Thyroid gland (tissue), 4 donors: ENCODE measurements around the gene IGF1. TPM values are rescaled to one million over a fixed set of nuclear protein-coding genes. Genes with fewer than 3 reads are reported as not detected.

ENCODE experiments used
- DNase-seq, 2 donors: peaks; one replicate each; pipeline ENCODE4 v3.0.0-alpha.2; 2019
- H3K27ac ChIP-seq, 3 donors: fragments of 200-600 bp; sonication (generic); 1 replicate in 2 of 3; 2 replicates in 1 of 3; pipeline ENCODE4 v1.5.1; 2016 to 2019; ENCODE audit warnings: mild to moderate bottlenecking in 1 of 3, moderate library complexity in 1 of 3
- H3K27me3 ChIP-seq: fragments of 200-600 bp; sonication (generic); one replicate; pipeline ENCODE4 v1.5.1; 2019
- H3K36me3 ChIP-seq, 2 donors: fragments of 200-600 bp; sonication (generic); one replicate each; pipeline ENCODE4 v1.5.1; 2016 to 2019
- H3K4me1 ChIP-seq, 2 donors: fragments of 200-600 bp; sonication (generic); one replicate each; pipeline ENCODE4 v1.5.1; 2017 to 2019
- H3K4me3 ChIP-seq, 3 donors: fragments of 200-600 bp; sonication (generic); replicated peaks in 1 of 3; 1 replicate in 2 of 3; 2 replicates in 1 of 3; pipeline ENCODE4 v1.5.1; 2016; ENCODE audit warnings: mild to moderate bottlenecking in 1 of 3
- H3K9me3 ChIP-seq: fragments of 200-600 bp; sonication (generic); one replicate; pipeline ENCODE4 v1.5.1; 2017
- CTCF ChIP-seq, 6 experiments: fragments of 200-600 bp in 3 of 6; fragments of 450-650 bp in 3 of 6; sonication (generic) in 3 of 6; IDR thresholded peaks; one replicate each; pipeline ENCODE4 v1.5.1; 2016 to 2019; ENCODE audit warnings: antibody characterized with exemption in 6 of 6, mild to moderate bottlenecking in 2 of 6, inconsistent platforms in 1 of 6, moderate library complexity in 1 of 6
- POLR2A ChIP-seq, 2 donors: fragments of 450-650 bp; IDR thresholded peaks; one replicate each; pipeline ENCODE4 v1.6.1; 2017; ENCODE audit warnings: antibody characterized with exemption in 2 of 2, mild to moderate bottlenecking in 2 of 2, moderate library complexity in 1 of 2
- WGBS, 2 donors: methylation state at CpG; one replicate each; pipeline ENCODE4 v1.1.5; 2017; 5-methylcytosine and 5-hydroxymethylcytosine counted together
- intact Hi-C: fragments of 100-400 bp; cut with DNase I; formaldehyde crosslinking; loops from one replicate; pipeline ENCODE4 v1.15.1; 2023
- total RNA-seq, 4 donors: library from RNA; depleted of rRNA; stranded (reverse); fragments of >200 nt; gene quantifications; one replicate each; pipeline ENCODE4 v1.2.3, GENCODE V29; 2016

The IGF1 gene
- total RNA-seq, 4 donors from 2014 or later = 74.0 to 134 (median 111) TPM

GRCh38 chr12:102421802-102422583 lies 58.4 kb downstream of the IGF1 start:
- Histone ChIP-seq H3K4me1 (peaks cover 1 to 7% of the 10 kb centered on the region in 2 donors), H3K9me3 (no peaks in the 10 kb centered on the region), H3K36me3 (no peaks in the 10 kb centered on the region), H3K4me3 (no peak overlapping the region), H3K27ac (no peak overlapping the region), H3K27me3 (no peaks in the 10 kb centered on the region)
- WGBS, 2 donors = 83 to 85% methylated on average over 5 of the region's 5 CpGs
- intact Hi-C loops = loop anchor here (2.0 kb wide), 1 partner anchor 27 kb away; no protein-coding TSS in a partner anchor
- no peak for DNase-seq
- TF ChIP-seq CTCF (IDR thresholded peaks at IDR 0.05) = no peak
- TF ChIP-seq POLR2A (IDR thresholded peaks at IDR 0.05) = no peak

- Histone ChIP-seq H3K27me3 (no peaks in the 10 kb centered on the region), H3K27ac (no peak overlapping the region), H3K9me3 (no peaks in the 10 kb centered on the region), H3K4me1 (no peaks in the 10 kb centered on the region), H3K4me3 (no peak overlapping the region), H3K36me3 (no peaks in the 10 kb centered on the region)
- TF ChIP-seq POLR2A (IDR thresholded peaks at IDR 0.05) = no peak
- TF ChIP-seq CTCF (IDR thresholded peaks at IDR 0.05) = no peak
- no peak for DNase-seq
- intact Hi-C loops = no loop called here
- WGBS, 2 donors = 85 to 93% methylated on average over 6 to 11 of the region's 11 CpGs
Measured at GRCh38 chr12:102419094-102419764, 61.1 kb downstream of the IGF1 start.

- Histone ChIP-seq H3K9me3 (no peaks in the 10 kb centered on the region), H3K4me3 (no peak overlapping the region), H3K27me3 (no peaks in the 10 kb centered on the region), H3K27ac (no peak overlapping the region), H3K36me3 (no peaks in the 10 kb centered on the region), H3K4me1 (no peaks in the 10 kb centered on the region)
- no peak for DNase-seq
- TF ChIP-seq POLR2A (IDR thresholded peaks at IDR 0.05) = no peak
- intact Hi-C loops = no loop called here
- whole genome bisulfite sequencing, 2 donors = 93 to 97% methylated on average over 2 of the region's 2 CpGs
Measured at GRCh38 chr12:102417055-102417454, 63.3 kb downstream of the IGF1 start.

- DNase-seq = no peak
- intact Hi-C loops = no loop called here
Measured at GRCh38 chr12:102415515-102415914, 64.8 kb downstream of the IGF1 start.

GRCh38 chr12:102413396-102413795 lies 67.0 kb downstream of the IGF1 start:
- Histone ChIP-seq H3K36me3 (no peaks in the 10 kb centered on the region), H3K9me3 (no peaks in the 10 kb centered on the region), H3K27ac (no peak overlapping the region), H3K4me3 (no peak overlapping the region), H3K27me3 (no peaks in the 10 kb centered on the region), H3K4me1 (peaks cover 7 to 18% of the 10 kb centered on the region in 2 donors)
- 70 to 79% methylated on average over 5 of the region's 5 CpGs for WGBS, 2 donors
- no peak for DNase-seq
- no peak for TF ChIP-seq CTCF (IDR thresholded peaks at IDR 0.05)
- no peak for TF ChIP-seq POLR2A (IDR thresholded peaks at IDR 0.05)
- intact Hi-C loops = no loop called here

More at GRCh38 chr12:102415515-102415914, 64.8 kb downstream of the IGF1 start:
- TF ChIP-seq CTCF (IDR thresholded peaks at IDR 0.05) (no peak), POLR2A (IDR thresholded peaks at IDR 0.05) (no peak)
- Histone ChIP-seq H3K36me3 (no peaks in the 10 kb centered on the region), H3K27ac (no peak overlapping the region), H3K27me3 (no peaks in the 10 kb centered on the region), H3K4me1 (peaks cover 3 to 5% of the 10 kb centered on the region in 2 donors), H3K4me3 (no peak overlapping the region), H3K9me3 (no peaks in the 10 kb centered on the region)
- 91 to 100% methylated on average over 1 of the region's 1 CpG for WGBS, 2 donors
